GM18526 (cell line): ENCODE data around the gene DGKD.

Experiments
- POLR2A ChIP-seq: IDR thresholded peaks from 3 replicates; pipeline ENCODE4 v1.6.1; 2011; ENCODE audit not compliant: insufficient read length; ENCODE audit errors: extremely low read depth

The DGKD gene

GRCh38 chr2:233331536-233331935 lies 22.8 kb upstream of the DGKD start:
- no peak for TF ChIP-seq POLR2A

GRCh38 chr2:233332125-233332524 lies 22.2 kb upstream of the DGKD start:
- TF ChIP-seq POLR2A: no peak

DNA sequence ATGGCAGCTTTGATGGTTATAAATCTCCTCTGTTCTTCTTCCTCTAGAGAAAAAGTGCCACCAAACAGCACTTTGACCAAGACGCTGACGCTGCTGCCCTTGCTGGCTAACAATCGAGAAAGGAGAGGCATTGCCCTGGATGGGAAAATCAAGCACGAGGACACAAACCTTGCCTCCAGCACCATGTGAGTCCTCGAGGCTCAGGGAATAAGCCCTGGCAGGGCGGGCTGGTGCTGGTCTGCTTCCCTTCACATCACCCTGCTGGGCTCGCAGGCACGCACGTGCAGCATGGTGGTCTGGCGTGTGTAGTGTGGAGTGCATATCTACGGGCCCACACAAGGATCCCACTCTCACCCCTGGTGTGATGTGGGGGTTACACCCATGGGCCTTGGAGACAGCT lies 19.4 kb upstream of the DGKD start:
- TF ChIP-seq POLR2A: no peak

DNA sequence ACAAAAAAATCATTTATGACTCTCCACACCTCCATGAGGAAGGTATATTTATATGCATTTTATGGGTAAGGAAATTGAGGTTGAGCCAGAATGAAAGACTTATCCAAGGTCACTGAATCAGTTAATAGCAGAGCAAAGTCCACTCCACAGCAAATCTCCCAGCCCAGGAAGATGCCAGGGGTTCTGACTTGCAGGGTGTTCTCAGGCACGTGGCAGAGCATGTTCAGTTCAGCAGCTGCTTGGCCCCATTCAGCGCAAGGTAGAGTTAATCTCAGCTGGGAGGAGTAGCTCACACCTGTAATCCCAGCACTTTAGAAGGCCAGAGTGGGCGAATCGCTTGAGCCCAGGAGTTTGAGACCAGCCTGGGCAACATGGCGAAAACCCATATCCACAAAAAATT lies 17.8 kb upstream of the DGKD start:
- no peak for TF ChIP-seq POLR2A

GRCh38 chr2:233338046-233338445 lies 16.2 kb upstream of the DGKD start:
- no peak for TF ChIP-seq POLR2A

- TF ChIP-seq POLR2A: no peak
Measured at GRCh38 chr2:233338812-233339368, 15.4 kb upstream of the DGKD start.

DNA sequence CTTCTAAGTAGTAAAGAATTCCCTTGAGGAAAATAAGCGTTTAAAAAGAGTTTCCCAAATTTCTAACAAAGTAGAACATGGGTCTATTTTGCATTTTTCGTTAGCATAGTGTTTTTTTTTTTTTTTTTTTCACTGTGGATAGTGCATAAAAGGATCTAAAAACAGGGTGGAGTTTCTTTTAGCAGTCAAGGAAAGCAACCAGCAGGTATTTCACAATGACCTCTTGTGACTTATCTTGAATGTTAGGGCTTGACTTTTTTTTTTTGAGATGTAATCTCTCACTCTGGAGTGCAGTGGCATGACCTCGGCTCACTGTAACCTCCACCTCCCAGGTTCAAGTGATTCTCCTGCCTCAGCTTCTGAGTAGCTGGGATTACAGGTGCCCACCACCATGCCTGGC lies 14.9 kb upstream of the DGKD start:
- TF ChIP-seq POLR2A: no peak

GRCh38 chr2:233341296-233341695 lies 13.0 kb upstream of the DGKD start:
- TF ChIP-seq POLR2A: no peak

- TF ChIP-seq POLR2A: no peak
Measured at GRCh38 chr2:233342301-233342700, 12.0 kb upstream of the DGKD start.

- TF ChIP-seq POLR2A: no peak
Measured at GRCh38 chr2:233343171-233343705, 11.1 kb upstream of the DGKD start.

DNA sequence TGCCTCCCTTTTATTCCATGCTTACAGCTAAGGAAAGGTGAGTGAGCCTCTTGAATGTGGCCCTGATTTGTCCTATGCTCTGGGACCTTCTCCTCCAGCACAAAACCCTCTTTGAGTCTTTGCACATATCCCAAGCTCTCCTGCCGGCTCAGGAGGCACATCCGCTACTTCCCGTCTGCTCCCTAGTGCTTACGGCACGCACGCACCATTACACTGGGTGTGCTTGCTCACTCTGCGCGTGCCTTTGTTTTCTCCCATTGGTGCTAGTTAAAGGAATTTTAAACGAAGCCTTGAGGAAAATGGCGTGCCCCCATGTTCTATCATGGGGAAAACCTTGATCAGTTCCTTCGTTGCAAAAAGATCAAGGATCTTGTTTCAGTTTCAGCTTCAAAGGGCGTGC lies 7.9 kb upstream of the DGKD start:
- TF ChIP-seq POLR2A: no peak

DNA sequence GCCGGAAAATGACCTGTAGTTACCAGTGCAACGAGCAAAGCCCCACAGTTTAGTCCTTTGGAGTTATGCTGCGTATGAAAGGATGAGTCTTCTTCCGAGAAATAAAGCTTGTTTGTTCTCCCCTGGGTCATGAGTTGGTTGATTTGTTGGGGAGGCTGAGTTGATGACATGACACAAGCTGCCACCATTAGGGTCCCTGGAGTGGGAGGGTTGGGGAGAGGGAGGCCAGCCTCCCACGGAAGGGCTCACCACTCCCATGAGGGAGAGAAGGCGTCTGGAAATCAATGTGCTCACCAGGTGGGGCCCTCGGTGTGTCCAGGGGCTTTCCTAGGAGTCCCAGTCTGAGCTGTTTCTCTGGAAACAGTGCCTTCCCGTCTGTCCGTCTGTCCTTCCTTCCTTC lies 7.4 kb upstream of the DGKD start:
- TF ChIP-seq POLR2A: no peak

DNA sequence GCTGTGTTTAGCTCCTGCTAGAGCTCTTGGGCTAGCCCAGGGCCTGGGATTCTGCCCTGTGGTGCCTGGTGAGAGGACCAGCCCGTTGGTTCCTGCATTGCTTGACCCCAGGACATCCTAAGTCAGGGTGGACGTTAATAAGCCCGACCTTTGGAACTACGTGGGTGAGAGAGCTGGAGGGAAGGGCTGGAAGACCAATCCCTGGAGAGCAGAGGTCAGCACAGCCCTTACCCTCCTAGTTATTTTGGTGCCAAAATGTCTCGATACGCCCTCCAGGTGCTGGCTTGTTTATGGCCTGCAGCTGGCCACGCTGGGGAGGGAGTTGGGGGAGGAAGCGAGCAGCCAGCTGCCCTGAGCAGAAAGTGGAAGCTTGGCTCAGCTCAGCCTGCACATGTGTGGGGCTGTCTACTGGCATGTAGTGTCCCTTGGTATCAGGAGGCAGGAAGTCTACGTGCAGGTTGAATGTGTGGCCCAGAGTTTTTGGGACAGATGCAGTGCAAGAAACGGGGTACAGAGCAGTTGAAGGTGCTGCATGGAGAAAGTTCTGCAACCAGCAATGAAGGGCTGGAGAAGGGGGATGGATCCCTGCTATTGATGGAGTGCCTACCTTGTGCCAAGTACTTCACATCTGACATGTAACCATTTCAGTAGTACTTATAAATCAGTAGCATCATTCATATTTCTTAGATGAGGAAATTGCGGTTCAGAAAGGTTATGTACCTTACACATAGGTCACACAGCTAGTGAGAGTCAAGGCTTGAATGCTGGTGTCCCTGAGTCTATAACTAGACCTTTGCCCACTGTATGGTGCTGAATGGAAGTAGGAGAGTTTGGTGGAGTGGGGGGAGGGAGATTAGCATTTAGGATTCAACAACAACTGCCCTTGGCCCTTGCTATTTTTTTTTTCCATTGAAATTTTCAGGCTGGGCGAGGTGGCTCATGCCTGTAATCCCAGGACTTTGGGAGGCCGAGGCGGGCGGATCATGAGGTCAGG lies 5.0 kb upstream of the DGKD start:
- TF ChIP-seq POLR2A: no peak

- TF ChIP-seq POLR2A: no peak
Measured at GRCh38 chr2:233350708-233351107, 3.6 kb upstream of the DGKD start.

- no peak for TF ChIP-seq POLR2A
Measured at GRCh38 chr2:233351423-233351822, 2.9 kb upstream of the DGKD start.

DNA sequence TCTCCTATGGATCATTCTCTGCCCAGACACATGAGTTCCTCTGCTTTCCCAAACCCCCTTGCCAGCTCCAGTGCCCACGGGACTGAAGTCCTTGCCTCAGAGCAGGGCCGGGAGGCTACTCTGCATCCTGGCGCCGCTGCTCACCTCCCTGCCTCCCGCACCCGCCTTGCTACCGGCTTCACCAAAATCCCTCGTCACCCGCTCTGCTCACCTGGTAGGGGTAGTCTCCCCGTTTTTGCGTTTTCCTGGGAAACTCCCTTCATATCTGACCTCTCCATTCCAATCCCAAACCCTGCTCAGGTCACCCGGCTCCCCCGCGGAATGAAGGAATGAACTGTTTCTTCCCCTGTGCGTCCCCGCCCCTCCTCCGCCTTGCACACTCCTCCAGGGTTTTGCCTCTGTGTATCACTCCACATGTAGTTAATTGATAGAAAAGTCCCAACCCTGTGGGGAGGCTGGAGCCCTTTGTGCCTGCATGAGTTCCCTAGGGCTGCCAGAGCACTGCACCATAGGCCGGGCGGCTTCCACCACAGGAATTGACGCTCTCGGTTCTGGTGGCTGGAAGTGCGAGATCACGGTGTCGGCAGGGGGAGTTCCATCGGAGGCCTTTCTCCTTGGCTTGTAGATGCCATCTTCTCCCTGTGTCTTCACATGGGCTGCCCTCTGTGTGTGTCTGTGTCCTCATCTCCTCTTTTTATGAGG lies 2.0 kb upstream of the DGKD start:
- no peak for TF ChIP-seq POLR2A
